Natural killer cell (primary cell): ENCODE measurements around the gene MZF1. TPM values are rescaled to one million over a fixed set of nuclear protein-coding genes. Genes with fewer than 3 reads are reported as not detected.

ENCODE experiments used
- ATAC-seq, 3 donors: fragments of 150-1000 bp in 2 of 3; fragments of 200-7000 bp in 1 of 3; cut with Tn5 transposase; 1 replicate in 1 of 3; 2 replicates in 2 of 3; pipeline ENCODE4 v1.10.0; 2021; ENCODE audit warnings: mild to moderate bottlenecking in 2 of 3, moderate library complexity in 2 of 3
- DNase-seq, 2 donors: peaks; one replicate each; pipeline versions ENCODE4 v3.0.0 to v3.0.0-alpha.2; 2013 to 2021; ENCODE audit warnings: mixed read lengths in 1 of 2
- H3K27ac ChIP-seq: one replicate; pipeline ENCODE4 v1.5.1; 2013; ENCODE audit warnings: mild to moderate bottlenecking, low read length
- H3K27me3 ChIP-seq: one replicate; pipeline ENCODE4 v1.6.1; 2013; ENCODE audit warnings: low read length; ENCODE audit not compliant: control insufficient read depth, insufficient read depth
- H3K36me3 ChIP-seq: one replicate; pipeline ENCODE4 v1.6.1; 2013; ENCODE audit warnings: low read length; ENCODE audit not compliant: control insufficient read depth, insufficient read depth
- H3K4me1 ChIP-seq: one replicate; pipeline ENCODE4 v1.6.1; 2013; ENCODE audit warnings: low read length; ENCODE audit not compliant: control insufficient read depth, insufficient read depth
- H3K4me3 ChIP-seq: one replicate; pipeline ENCODE4 v1.5.1; 2013; ENCODE audit warnings: low read length
- H3K9me3 ChIP-seq: one replicate; pipeline ENCODE4 v1.6.1; 2013; ENCODE audit warnings: low read length; ENCODE audit not compliant: control insufficient read depth, insufficient read depth
- H3K27ac Mint-ChIP-seq, 2 donors: one replicate each; pipeline ENCODE4 v1.8.0; 2022; ENCODE audit warnings: mild to moderate bottlenecking in 2 of 2, mixed read lengths in 2 of 2, moderate library complexity in 1 of 2
- H3K27me3 Mint-ChIP-seq, 2 donors: one replicate each; pipeline ENCODE4 v1.8.0; 2022; ENCODE audit warnings: low read depth in 2 of 2, mixed read lengths in 2 of 2
- H3K36me3 Mint-ChIP-seq: one replicate; pipeline ENCODE4 v1.8.0; 2022; ENCODE audit warnings: mixed read lengths
- H3K4me1 Mint-ChIP-seq, 2 donors: one replicate each; pipeline ENCODE4 v1.8.0; 2022; ENCODE audit warnings: mixed read lengths in 2 of 2
- H3K4me3 Mint-ChIP-seq: one replicate; pipeline ENCODE4 v1.8.0; 2022; ENCODE audit warnings: mild to moderate bottlenecking, moderate library complexity, mixed read lengths
- H3K9me3 Mint-ChIP-seq, 2 donors: one replicate each; pipeline ENCODE4 v1.8.0; 2022; ENCODE audit warnings: mixed read lengths in 2 of 2
- WGBS: methylation state at CpG from one replicate; pipeline ENCODE4 v1.1.7; 2013; ENCODE audit warnings: missing lambda C conversion rate; ENCODE audit not compliant: insufficient coverage; 5-methylcytosine and 5-hydroxymethylcytosine counted together
- intact Hi-C: fragments of 100-400 bp; cut with micrococcal nuclease; formaldehyde crosslinking; loops from one replicate; pipeline ENCODE4 v1.14.2; 2022
- total RNA-seq, 4 donors: library from RNA; stranded (reverse); fragments of 120-200 nt in 1 of 4; gene quantifications; one replicate each; pipeline versions ENCODE4 v1.2.3 to v1.2.4, GENCODE V29; 2013 to 2022
- TF ChIP-seq, protein P1 (sequence below): fragments of 200-600 bp; IDR thresholded peaks from one replicate; pipeline ENCODE4 v1.8.0; 2022; ENCODE audit warnings: antibody characterized with exemption

Gene MZF1
- total RNA-seq, 3 donors from 2014 or later (not counting 1 experiment from before 2014, with no cell fraction given): 24.9 to 40.1 (median 37.3) TPM

DNA sequence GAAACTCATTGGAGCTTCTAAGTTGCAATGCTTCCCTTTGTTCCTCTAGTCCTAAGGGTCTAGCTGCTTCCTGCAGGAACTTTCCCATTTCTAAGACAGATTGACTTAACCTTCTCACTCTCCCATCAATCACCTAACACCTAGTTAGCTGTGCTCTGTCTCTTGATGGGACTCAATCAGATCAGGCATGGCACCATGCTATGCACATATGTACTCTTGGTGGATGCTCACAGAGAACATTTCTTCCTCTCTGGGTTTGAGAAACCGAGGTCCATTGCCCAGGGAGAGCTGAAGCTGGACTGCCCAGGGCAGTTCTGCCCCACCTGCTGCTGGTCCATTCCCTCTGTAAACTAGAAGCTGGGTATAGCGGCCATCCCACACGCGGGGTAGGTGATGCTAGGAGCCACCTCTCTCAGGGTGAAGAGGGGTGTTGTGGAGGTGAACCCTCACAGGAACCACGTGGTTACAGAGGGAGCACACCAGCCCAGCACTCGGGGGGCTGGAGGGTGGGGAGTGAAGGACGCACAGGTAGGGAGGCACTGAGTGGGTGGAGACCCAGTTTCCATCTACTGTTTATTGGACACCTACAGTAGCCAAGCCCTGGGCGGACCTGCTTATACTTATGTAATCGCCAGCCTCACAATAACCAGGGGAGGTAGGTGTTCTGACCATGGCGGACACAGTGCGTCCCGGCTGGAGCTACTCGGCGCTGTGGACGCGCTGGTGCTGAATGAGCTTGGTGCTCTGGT lies 11.6 kb downstream of the MZF1 start:
- Mint-ChIP-seq H3K27ac (peak overlapping the region; percentile 43 to 99), H3K4me3 (peak overlapping the region; percentile 84), H3K27me3 (no peaks in the 10 kb centered on the region), H3K9me3 (no peaks in the 10 kb centered on the region), H3K4me1 (peaks cover 36 to 71% of the 10 kb centered on the region in 2 donors), H3K36me3 (no peaks in the 10 kb centered on the region)
- DNase-seq (no peak), ATAC-seq (no peak)
- intact Hi-C loops: no loop called here
- H3K27me3 ChIP-seq: no peaks in the 10 kb centered on the region
- peaks cover 5% of the 10 kb centered on the region for H3K36me3 ChIP-seq
- H3K4me3 ChIP-seq: peak overlapping the region; percentile 31
- peak overlapping the region; percentile 73 for H3K27ac ChIP-seq
- H3K9me3 ChIP-seq: no peaks in the 10 kb centered on the region
- TF ChIP-seq, protein P1, sequence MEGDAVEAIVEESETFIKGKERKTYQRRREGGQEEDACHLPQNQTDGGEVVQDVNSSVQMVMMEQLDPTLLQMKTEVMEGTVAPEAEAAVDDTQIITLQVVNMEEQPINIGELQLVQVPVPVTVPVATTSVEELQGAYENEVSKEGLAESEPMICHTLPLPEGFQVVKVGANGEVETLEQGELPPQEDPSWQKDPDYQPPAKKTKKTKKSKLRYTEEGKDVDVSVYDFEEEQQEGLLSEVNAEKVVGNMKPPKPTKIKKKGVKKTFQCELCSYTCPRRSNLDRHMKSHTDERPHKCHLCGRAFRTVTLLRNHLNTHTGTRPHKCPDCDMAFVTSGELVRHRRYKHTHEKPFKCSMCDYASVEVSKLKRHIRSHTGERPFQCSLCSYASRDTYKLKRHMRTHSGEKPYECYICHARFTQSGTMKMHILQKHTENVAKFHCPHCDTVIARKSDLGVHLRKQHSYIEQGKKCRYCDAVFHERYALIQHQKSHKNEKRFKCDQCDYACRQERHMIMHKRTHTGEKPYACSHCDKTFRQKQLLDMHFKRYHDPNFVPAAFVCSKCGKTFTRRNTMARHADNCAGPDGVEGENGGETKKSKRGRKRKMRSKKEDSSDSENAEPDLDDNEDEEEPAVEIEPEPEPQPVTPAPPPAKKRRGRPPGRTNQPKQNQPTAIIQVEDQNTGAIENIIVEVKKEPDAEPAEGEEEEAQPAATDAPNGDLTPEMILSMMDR: no peak
- 82% methylated on average over 16 of the region's 16 CpGs for whole genome bisulfite sequencing
- peaks cover 58% of the 10 kb centered on the region for H3K4me1 ChIP-seq

DNA sequence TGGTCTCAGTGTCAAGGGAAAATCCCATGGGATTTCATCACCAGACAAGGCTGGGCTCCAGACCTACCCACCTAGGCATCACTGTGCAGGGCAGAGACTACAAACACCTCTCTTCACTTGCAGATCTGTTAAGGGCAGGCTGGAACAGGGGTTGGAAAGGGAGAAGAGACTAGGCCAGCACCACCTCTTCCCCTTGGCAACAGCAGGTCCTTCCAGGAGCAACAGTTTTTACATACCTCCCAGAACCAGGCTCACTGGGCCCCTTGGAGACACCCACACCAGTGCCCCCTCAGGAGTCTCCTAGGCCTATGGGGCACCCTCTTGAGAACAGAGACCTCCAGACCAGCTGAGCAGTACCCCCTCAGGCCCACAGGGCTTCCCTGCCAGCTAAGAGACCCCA lies 12.2 kb downstream of the MZF1 start:
- DNase-seq (no peak), ATAC-seq (no peak)
- intact Hi-C loops: no loop called here
- no peaks in the 10 kb centered on the region for H3K9me3 Mint-ChIP-seq
- no peaks in the 10 kb centered on the region for H3K9me3 ChIP-seq
- H3K27me3 ChIP-seq: no peaks in the 10 kb centered on the region
- H3K27ac Mint-ChIP-seq: peak overlapping the region; percentile 43 to 99
- H3K27me3 Mint-ChIP-seq: no peaks in the 10 kb centered on the region
- peaks cover 36 to 76% of the 10 kb centered on the region in 2 donors for H3K4me1 Mint-ChIP-seq
- peak overlapping the region; percentile 73 for H3K27ac ChIP-seq
- no peak overlapping the region for H3K4me3 ChIP-seq
- H3K36me3 Mint-ChIP-seq: no peaks in the 10 kb centered on the region
- peaks cover 63% of the 10 kb centered on the region for H3K4me1 ChIP-seq
- peak overlapping the region; percentile 98 for H3K4me3 Mint-ChIP-seq
- H3K36me3 ChIP-seq: peaks cover 11% of the 10 kb centered on the region
- TF ChIP-seq, protein P1: no peak

DNA sequence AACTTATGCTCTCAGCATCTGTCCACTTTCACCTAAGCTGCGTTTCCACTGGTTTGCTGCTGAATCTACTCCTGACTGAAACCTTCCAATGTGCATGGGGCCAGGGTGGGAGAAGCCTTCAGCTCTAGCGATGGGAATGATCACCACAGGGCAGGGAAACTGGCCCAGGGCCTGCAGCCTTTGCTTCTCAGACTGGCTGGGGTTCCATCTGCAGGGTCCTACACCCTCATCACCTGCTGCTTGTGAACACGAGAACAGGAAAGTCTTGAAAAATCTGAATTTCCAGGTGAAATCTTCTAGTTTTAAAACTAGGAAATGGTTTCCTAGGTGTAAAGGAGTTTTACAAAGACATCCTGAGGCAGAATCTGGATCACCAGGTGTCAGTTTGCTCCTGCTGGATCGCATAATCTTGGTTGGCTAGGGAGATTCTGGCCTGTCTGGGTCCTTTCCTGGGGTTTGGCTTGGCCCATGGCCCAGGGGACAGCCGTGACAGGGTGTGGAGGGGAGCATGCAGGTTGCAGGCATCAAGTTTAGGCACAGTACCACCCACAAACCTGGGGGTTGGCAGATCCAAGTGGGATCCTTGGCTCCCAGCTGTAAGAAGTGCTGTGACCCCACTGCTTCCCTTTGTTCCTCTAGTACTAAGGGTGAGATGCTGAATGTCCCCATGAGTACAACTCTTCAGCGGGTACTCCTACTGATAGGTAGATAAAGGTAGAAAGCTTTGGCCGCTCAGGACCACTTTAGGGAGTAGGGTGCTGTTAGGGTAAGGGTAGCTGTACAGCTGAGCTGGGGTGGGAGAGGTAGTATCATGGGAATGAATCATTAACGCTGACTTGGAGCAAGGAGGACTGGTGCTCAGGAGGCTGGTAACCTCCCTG lies 12.9 kb downstream of the MZF1 start:
- H3K4me1 Mint-ChIP-seq: peaks cover 38 to 79% of the 10 kb centered on the region in 2 donors
- Histone ChIP-seq H3K4me3 (no peak overlapping the region), H3K36me3 (peaks cover 15% of the 10 kb centered on the region), H3K4me1 (peaks cover 68% of the 10 kb centered on the region), H3K27ac (peak overlapping the region; percentile 100), H3K27me3 (no peaks in the 10 kb centered on the region), H3K9me3 (no peaks in the 10 kb centered on the region)
- H3K27me3 Mint-ChIP-seq: no peaks in the 10 kb centered on the region
- TF ChIP-seq, protein P1: no peak
- DNase-seq (peak in 1 of 2 donors; percentile 23), ATAC-seq (no peak)
- 90% methylated on average over 8 of the region's 8 CpGs for WGBS
- peak overlapping the region; percentile 98 for H3K4me3 Mint-ChIP-seq
- no peaks in the 10 kb centered on the region for H3K36me3 Mint-ChIP-seq
- intact Hi-C loops: no loop called here
- no peaks in the 10 kb centered on the region for H3K9me3 Mint-ChIP-seq
- H3K27ac Mint-ChIP-seq: peak overlapping the region; percentile 99
